Measurements from ENCODE around the gene AKAP12.
"Not testable (repeated sequence)": the region's sequence is repeated elsewhere in the genome, so short reads cannot be mapped to it uniquely, and the experiment has no call there.

Gene AKAP12

DNA sequence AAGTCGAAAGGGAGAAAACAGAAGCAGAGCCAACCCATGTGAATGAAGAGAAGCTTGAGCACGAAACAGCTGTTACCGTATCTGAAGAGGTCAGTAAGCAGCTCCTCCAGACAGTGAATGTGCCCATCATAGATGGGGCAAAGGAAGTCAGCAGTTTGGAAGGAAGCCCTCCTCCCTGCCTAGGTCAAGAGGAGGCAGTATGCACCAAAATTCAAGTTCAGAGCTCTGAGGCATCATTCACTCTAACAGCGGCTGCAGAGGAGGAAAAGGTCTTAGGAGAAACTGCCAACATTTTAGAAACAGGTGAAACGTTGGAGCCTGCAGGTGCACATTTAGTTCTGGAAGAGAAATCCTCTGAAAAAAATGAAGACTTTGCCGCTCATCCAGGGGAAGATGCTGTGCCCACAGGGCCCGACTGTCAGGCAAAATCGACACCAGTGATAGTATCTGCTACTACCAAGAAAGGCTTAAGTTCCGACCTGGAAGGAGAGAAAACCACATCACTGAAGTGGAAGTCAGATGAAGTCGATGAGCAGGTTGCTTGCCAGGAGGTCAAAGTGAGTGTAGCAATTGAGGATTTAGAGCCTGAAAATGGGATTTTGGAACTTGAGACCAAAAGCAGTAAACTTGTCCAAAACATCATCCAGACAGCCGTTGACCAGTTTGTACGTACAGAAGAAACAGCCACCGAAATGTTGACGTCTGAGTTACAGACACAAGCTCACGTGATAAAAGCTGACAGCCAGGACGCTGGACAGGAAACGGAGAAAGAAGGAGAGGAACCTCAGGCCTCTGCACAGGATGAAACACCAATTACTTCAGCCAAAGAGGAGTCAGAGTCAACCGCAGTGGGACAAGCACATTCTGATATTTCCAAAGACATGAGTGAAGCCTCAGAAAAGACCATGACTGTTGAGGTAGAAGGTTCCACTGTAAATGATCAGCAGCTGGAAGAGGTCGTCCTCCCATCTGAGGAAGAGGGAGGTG lies 112.9 kb downstream of the AKAP12 start:
- no peak for DNase-seq

DNA sequence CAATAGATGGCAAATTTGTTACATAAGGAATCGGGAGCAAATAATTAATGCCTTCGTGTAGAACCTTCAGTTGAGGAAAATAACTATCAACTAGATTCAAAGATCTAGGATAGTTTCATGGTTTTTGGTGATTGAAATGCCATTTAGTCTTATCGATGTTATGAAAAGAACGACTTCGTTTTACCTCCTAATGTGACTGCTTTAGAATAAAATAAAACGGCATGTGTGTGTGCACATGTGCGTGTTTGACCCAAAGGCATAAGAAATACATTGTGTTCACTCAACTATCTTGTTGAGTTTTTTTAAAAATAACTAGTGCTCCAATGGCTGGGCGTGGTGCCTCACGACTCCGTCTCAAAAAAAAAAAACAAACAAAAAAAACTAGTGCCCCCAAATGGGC lies 114.0 kb downstream of the AKAP12 start:
- no peak for DNase-seq

DNA sequence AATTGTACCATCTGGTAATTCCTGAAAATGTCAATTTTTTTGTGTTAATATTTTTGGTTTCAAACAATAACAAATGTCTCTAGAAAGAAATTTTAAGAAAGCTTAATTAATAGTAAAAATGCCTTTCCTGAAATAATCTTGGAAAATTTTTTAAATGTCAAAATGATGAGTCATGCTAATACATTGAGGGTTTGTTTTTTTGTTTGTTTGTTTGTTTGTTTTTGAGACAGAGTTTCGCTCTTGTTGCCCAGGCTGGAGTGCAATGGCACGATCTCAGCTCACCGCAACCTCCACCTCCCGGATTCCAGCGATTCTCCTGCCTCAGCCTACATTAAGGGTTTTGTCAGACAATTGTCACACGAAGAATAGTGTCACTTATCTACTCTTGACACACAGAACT lies 117.2 kb downstream of the AKAP12 start:
- DNase-seq: not testable (repeated sequence)

DNA sequence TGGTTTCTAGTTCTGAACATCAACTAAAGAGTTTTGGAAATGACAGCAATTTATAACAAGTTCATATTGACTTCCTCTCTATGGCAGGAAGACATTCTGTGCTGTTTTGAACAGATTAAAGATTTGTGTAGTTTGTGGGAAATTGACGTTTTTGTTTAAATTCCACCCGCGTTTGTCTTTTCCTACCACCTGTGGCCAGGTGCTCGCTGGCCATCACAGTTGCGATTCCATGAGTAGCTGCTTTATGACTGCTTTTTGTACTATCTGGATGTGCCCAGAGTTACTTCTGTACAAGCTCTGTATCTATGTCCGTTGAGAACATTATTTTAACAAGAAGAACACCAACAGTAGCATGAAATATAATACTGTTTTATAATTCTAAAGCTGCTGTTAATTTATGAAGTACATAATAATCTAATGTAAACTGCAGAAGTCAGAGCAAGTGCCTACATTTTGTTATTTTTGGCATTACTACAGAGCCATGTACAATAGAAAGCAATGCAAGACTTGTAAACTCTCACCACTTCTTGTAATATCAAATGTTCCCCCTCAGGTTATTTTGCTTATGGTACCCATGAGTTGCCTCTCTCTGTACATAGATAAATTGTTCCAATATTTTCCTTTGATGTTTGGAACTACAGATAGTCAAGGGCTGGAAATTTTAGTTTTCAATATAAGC lies 118.1 kb downstream of the AKAP12 start:
- no peak for DNase-seq

DNA sequence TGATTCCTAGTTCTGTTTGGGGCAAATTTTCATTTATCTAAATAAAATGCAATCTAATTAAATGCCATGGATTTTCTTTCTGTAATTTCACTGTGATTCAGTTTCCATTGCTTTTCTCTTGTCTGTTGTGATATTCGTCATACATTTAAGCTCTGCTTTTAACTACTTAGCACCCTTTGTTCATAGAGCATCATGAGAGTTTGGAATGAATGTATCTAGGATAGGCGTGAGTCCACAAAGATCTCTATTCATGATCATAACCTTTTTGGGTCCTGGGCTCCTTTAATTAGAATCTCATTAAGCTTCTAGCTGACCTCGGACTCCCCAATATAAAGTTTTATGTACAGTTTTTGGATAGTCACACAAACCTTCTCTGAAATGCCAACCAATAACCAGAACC lies 118.7 kb downstream of the AKAP12 start:
- no peak for DNase-seq

DNA sequence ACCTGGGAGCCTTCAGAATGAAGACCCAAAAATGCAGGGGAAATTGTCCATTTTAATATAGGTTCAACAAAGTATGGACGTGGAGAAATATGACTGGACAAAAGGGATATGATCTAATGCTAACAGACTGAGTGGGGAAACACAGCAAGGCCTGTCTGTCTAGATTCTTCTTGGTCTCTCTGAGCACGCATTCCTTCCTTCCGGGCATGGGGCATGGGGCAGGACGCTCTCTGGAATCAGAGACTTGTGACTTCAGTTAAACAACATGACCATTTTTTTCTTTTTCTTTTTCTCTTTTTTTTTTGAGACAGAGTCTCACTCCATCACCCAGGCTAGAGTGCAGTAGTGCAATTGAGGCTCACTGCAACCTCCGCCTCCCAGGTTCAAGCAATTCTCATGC lies 119.7 kb downstream of the AKAP12 start:
- no peak for DNase-seq

DNA sequence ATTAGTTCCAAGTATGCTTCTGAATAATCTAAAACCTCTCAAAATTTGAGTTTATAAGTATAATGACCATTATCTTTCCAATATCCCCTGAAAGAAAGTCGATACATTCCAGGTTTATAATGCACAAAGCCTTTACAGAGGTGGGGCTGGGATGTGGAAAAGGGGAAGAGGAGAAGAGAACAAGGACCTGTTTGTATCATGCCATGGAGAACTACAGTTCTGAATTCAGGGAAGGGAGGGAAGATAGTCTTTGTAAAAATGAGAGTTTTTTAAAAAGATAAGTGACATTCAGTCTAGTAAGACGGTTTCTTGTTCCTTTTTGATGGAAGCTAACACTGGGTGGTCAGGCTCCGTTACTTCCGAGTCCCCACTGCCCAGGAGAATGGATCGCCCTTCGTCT lies 125.5 kb downstream of the AKAP12 start:
- no peak for DNase-seq

DNA sequence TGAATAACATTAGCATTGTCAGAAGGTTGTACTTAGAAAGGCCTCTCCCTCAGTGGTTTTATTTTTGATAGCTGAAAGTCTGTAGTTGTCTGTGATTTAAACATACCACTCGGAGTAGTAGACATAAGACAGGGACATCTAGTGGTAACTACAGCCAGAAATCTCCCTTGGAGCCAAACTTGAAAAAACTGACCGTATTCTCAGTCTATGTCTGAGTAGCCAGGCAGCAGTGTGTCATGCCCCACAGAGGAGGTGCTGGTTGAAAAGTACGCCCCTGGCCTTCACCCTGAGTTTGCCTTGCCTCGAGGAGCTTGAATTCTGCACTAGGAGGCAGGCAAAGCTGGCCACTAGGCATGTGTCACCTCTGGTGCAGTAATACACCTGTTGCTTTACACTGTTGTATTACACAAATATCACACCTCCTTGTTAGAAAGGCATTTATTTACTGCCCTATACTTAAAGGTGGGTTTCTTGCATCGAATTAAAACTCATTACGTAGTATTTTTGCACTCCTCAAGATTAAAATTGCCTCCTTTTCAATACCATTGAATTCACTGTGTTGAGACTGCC lies 130.8 kb downstream of the AKAP12 start:
- no peak for DNase-seq

DNA sequence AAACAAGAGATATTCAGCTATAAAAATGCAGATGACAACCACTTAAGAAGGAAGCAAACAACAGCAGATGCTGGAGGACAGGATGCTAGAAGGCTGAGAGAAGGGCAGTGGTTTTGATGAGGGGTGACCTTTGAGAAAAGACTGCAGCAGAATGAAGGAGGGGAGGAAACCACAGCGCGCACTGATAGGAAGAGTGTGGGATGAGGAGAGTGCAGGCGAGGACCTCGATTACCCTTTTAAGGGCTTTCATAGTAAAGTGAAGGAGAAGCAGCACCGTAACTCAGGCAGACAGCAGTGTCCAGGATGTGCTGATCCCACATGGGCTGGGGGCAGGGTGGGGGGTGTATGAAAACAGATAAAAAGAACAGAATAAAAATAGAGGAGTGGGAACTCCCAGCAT lies 132.4 kb downstream of the AKAP12 start:
- no peak for DNase-seq

DNA sequence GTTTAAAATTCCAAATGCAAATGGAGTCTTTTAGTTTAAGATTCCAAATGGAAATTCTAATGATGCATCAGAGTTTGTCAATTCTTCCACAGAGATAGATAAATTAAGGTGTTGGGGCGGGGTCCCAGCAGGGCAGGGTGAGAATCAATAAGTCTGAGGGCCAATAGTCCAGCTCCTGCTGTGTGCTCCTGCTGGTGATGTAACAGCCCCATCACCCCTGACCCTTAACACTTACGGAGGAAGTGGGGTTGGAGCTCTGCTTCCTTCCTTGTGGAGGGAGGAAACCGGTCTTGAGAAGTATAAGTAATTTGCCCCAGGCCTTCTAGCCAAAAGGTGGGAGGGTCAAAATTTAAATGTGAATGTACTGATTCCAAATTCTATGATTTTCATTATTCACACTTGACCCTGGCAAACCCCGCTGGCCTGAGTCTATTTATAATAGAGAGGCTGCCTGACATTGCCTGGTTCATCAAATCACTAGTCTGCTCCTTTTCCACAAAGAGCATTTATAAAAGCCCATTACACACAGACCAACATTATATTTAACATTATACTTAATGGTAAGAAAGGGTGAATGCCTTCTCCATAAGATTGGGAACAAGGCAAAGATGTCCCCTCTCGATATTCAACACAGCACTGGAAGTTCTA lies 134.4 kb downstream of the AKAP12 start:
- DNase-seq: no peak

DNA sequence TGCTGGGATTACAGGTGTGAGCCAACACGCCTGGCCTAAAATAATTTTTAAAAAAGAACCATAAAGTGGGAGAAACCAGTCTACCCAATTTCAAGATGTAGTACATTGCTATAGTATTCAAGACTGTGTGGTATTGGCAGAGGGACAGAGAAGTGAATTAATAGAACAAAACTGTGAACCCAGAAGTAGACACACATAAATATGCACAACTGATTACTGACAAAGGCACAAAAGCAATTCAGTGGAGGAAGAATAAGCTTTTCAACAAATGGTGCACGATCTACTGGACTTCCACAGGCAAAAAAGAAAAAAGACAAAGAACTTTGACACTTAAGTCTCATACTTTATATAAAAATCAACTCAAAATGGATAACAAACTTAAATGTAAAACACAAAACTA lies 136.1 kb downstream of the AKAP12 start:
- DNase-seq: no peak

DNA sequence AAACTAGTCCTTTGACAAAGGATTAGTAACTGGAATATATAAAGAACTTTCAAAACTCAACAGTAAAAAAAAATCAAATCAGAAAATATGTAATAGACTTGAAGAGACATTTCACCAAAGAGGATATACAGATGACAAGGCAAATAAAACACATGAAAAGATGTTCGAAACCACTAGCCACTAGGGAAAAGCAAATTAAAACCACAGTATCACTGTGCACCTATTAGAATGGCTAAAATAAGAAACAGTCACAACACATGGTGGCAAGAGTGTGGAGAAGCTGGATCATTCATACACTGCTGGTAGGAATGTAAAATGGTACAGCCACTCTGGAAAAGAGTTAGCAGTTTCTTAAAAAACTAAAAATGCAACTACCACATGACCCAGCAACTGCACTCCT lies 136.7 kb downstream of the AKAP12 start:
- DNase-seq: no peak

DNA sequence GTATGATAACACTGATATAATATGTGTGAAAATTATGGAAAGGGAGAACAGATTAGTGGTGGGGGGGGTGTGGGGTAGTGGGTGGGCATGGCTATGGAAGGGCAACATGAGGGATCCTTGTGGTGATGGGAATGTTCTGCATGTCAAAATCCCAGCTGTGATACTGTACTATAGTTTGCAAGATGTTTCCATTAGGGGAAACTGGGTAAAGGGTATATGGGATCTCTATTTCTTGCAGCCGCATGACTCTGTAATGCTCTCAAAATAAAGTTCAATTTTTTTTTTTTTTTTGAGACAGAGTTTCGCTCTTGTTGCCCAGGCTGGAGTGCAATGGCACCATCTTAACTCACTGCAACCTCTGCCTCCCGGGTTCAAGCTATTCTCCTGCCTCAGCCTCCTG lies 137.3 kb downstream of the AKAP12 start:
- DNase-seq: no peak

DNA sequence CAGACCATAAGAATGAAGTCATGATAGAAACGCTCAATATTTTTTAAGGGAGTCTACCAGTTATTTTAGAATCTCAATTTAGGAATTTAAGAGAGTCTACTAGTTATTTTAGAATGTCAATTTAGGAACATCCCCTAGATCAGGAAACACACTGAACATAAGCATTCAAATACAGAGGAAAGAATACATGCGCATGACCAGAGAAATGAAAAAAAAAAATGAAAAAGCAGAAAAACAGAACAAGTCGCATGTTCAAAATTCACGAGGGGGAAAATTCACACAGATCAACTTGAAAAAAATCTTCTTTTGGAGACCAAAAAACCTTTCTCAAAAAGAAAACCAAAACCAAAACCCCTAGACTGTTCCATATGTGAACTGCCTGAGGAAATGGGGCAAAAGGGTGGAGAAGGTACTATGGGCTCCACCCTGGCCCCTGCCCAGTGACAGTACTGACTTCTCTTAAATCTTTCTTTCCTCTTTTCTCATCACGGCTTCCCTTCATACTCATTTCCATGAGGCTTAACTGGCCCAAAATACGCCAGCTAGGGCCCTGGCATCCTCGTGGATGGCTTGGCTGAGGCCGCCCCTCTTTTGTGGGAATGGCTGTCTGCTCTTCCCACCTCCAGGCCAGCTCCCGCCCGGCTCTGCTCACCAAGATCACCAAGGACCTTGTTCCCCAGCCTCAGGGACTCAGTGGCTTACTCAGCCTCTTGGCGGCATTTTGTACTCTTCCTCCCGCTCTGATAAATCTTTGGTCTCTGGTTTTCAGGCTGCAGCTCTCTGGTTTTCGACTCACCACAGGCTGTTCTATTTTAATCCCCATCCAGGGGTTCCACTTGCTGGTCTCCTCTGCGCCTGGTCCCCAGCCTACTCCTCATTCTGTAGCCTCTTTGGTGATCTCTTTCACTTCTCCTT lies 140.4 kb downstream of the AKAP12 start:
- no peak for DNase-seq

DNA sequence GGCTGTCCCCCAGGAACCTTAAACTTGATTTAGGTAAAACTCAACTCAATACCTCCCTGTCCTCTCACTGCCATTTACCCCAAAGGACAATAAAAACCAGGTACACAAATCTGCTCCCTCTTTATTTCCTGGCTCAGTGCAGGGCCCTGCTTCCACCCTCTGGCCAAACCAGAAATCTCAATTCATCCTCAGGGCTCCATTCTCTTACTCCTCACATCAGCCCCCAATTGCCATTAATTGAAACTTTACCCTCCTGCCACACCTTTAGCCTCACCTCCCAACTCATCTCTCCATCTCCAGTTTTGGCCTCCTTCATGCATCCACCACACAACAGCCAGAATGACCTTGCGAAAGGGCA lies 141.1 kb downstream of the AKAP12 start:
- DNase-seq: no peak

DNA sequence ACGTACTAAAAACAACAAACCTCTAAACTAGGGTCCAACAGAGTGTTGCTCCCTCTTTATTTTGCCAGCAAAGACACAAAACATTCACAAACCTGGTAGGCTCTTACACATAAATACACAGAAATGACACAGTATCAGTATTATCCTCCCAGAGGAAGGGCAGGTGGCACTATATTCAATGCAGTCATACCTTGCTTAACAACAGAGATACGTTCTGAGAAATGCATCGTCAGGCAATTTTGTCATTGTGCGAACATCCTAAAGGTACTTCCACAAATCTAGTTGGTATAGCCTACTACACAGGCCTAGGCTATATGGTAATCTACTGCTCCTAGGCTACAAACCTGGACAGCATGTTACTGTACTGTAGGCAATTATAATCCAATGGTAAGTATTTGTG lies 142.0 kb downstream of the AKAP12 start:
- DNase-seq: no peak

DNA sequence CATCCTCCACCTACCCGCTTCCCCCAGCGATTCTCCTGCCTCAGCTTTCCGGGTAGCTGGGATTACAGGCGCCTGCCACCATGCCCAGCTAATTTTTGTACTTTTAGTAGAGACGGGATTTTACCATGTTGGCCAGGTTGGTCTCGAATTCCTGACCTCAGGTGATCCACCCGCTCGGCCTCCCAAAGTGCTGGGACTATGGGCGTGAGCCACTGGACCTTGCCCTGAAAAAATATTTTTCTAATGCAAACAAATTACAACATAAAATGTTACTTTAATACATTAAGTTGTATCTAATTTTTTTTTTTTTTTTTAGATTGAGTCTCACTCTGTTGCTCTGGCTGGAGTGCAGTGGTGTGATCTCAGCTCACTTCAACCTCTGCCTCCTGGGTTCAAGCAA lies 142.9 kb downstream of the AKAP12 start:
- not testable (repeated sequence) for DNase-seq

DNA sequence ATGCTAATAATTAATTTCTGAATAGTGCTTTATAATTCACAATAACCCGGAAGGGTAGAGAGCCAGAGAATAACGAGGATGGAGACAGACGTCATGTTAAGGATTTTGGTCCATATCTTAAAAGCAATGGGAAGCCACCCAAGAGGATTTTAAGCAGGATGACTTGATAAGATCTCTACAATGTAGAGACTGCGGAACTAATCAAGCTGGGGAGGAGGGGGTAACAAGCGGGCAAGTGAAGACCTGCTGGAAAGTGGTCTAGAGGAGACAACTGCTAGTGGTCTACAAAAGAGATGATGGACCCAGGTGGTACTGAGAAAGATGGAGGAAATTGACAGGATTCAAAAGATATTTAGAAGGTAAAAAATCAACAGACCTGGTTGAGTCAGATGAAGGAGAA lies 144.4 kb downstream of the AKAP12 start:
- no peak for DNase-seq

DNA sequence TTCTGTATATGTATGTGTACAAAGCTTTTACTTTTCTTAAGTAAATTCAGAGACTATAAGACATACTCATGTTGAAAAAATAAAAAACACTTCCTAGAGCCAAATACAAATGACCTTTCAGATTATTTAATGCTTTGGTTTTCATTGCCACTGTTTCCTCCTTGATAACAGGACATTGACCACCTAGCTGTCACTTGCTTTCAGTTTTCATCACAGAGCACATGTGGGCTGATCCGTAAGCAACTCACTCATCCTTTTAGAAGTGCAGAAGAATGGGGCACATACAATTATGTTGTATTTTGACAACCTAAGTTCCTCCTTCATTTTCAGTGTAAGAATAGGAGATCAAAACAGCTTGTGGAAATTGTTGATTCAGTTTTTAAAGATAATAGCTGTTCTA lies 145.4 kb downstream of the AKAP12 start:
- peak; percentile 81 for DNase-seq

DNA sequence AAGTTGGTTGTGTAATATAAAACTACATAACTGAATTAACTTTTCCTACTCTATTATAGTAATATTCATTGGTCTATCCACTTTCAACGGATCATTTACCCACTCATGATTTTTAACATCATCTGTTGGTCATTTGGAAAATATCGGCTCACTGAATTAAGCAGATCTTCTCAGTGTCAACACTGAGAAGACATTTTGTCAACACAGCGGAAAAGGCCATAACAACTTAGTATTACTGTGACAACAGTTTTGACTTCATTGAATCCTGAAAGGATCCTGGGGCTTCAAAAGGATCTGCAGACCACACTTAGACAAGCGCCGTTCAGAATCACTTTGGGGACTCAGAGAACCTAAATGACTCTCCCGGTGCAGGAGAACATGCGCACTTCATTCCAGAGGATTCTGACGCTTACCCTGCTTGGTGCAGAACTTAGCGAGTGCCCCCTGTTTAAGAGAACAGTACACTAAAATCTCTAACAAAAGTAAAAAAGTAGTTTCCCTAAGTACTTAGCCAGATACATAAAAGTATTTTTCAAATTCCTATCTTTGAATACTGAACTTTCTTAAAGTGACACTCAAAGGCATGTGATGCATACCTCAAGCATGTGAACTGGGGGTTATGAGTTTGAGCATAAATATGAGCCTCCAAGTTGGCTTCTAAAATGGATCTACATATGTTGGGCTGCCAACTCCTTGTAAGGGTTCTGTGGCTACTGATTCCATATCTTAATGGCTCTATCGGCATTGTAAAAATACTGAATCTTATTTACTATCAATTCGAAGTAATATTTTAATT lies 147.6 kb downstream of the AKAP12 start:
- no peak for DNase-seq

DNA sequence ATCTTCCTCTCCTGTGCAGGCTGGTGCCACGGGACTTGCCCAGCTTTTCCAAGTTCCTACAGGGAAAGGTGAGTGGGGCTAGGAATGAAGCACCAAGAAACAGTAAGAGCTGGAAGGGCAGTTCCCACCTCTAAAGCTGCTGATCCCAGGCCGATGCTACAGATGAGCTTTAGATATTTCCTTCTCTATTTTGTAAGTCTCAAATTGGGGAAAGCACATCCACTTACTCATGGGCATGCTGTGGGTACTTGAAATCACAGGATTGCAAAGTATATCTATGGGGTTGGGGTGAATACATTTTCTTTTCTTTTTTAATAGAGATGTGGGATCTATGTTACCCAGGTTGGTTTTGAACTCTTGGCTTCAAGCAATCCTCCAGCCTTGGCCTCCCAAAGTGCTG lies 148.5 kb downstream of the AKAP12 start:
- DNase-seq: no peak

Measured in DMS79 treated with DMSO at 0.1 percent for 48 hours (cell line).